Esophagus squamous epithelium (tissue), 5 donors: ENCODE results near the gene VEZF1. TPM values are rescaled to one million over a fixed set of nuclear protein-coding genes. Genes with fewer than 3 reads are reported as not detected.

Experiments used
- DNase-seq: peaks from one replicate; lab custom pipeline; 2025; lab: John Stamatoyannopoulos, UW
- H3K27ac ChIP-seq, 4 donors: fragments of 200-600 bp; sonication (generic); one replicate each; pipeline ENCODE4 v1.5.1; 2016 to 2019; ENCODE audit warnings: mild to moderate bottlenecking in 1 of 4
- H3K27me3 ChIP-seq, 4 donors: fragments of 200-600 bp; sonication (generic); 1 replicate in 3 of 4; 2 replicates in 1 of 4; pipeline versions ENCODE4 v1.5.1 to v1.6.0; 2017 to 2021; ENCODE audit warnings: antibody characterized with exemption in 1 of 4
- H3K36me3 ChIP-seq, 3 donors: fragments of 200-600 bp; sonication (generic); one replicate each; pipeline ENCODE4 v1.5.1; 2016 to 2019
- H3K4me1 ChIP-seq, 3 donors: fragments of 200-600 bp; sonication (generic); one replicate each; pipeline ENCODE4 v1.5.1; 2017 to 2019
- H3K4me3 ChIP-seq, 4 donors: fragments of 200-600 bp; sonication (generic); 1 replicate in 3 of 4; 2 replicates in 1 of 4; pipeline ENCODE4 v1.5.1; 2016 to 2019; ENCODE audit warnings: mild to moderate bottlenecking in 2 of 4, moderate library complexity in 1 of 4
- H3K9me3 ChIP-seq, 3 donors: fragments of 200-600 bp; sonication (generic); one replicate each; pipeline ENCODE4 v1.5.1; 2016 to 2019
- CTCF ChIP-seq, 6 experiments: fragments of 450-650 bp in 4 of 6; fragments of 200-600 bp in 2 of 6; sonication (generic) in 2 of 6; IDR thresholded peaks; one replicate each; pipeline ENCODE4 v1.5.1; 2016 to 2019; ENCODE audit warnings: antibody characterized with exemption in 6 of 6, mild to moderate bottlenecking in 4 of 6, moderate library complexity in 4 of 6
- POLR2A ChIP-seq, 4 donors: fragments of 450-650 bp; IDR thresholded peaks; one replicate each; pipeline ENCODE4 v1.6.1; 2017; ENCODE audit warnings: antibody characterized with exemption in 4 of 4, mild to moderate bottlenecking in 4 of 4, moderate library complexity in 3 of 4
- WGBS, 2 donors: methylation state at CpG; one replicate each; pipeline ENCODE4 v1.1.5; 2018; 5-methylcytosine and 5-hydroxymethylcytosine counted together
- intact Hi-C: fragments of 100-400 bp; cut with DNase I; formaldehyde crosslinking; loops from one replicate; pipeline ENCODE4 v1.15.0; 2022
- total RNA-seq, 4 donors: library from RNA; depleted of rRNA; stranded (reverse); fragments of >200 nt; gene quantifications; one replicate each; pipeline ENCODE4 v1.1.0, GENCODE V29; 2016
- donor health status: DM: yes; HTN: yes; CAD: no.

The VEZF1 gene
- total RNA-seq, 4 donors from 2014 or later, result 20.3 to 61.4 (median 27.4) TPM

- Histone ChIP-seq H3K36me3 (no peaks in the 10 kb centered on the region), H3K4me1 (peaks cover 45 to 99% (median 75%) of the 10 kb centered on the region in 3 donors), H3K27me3 (no peaks in the 10 kb centered on the region), H3K27ac (peak overlapping the region; percentile 11 to 98 (median 76)), H3K9me3 (no peaks in the 10 kb centered on the region), H3K4me3 (no peak overlapping the region)
- no peak for DNase-seq
- TF ChIP-seq POLR2A (IDR thresholded peaks at IDR 0.05) (no peak), CTCF (IDR thresholded peaks at IDR 0.05) (no peak)
- 59 to 73% methylated on average over 7 of the region's 7 CpGs for WGBS, 2 donors
- intact Hi-C loops, result no loop called here
These were observed 50.0 kb downstream of the VEZF1 start for GRCh38 chr17:57938061-57938502.

- intact Hi-C loops, result no loop called here
- no peak for TF ChIP-seq POLR2A (IDR thresholded peaks at IDR 0.05)
- no peak for TF ChIP-seq CTCF (IDR thresholded peaks at IDR 0.05)
- H3K27ac ChIP-seq, result peak overlapping the region in 3 of 4 donors; percentile 87 to 98 (median 93)
- H3K36me3 ChIP-seq, result no peaks in the 10 kb centered on the region
- DNase-seq, result no peak
- no peak overlapping the region for H3K4me3 ChIP-seq
- no peaks in the 10 kb centered on the region for H3K9me3 ChIP-seq
- 89 to 90% methylated on average over 2 of the region's 2 CpGs for WGBS, 2 donors
- peaks cover 42 to 99% (median 72%) of the 10 kb centered on the region in 3 donors for H3K4me1 ChIP-seq
- no peaks in the 10 kb centered on the region for H3K27me3 ChIP-seq
These were observed 50.6 kb downstream of the VEZF1 start for GRCh38 chr17:57937492-57937891.

- Histone ChIP-seq H3K4me1 (peaks cover 42 to 99% (median 70%) of the 10 kb centered on the region in 3 donors), H3K36me3 (no peaks in the 10 kb centered on the region), H3K4me3 (peak overlapping the region in 1 of 4 donors; percentile 10), H3K27ac (peak overlapping the region; percentile 75 to 98 (median 90)), H3K27me3 (no peaks in the 10 kb centered on the region), H3K9me3 (no peaks in the 10 kb centered on the region)
- intact Hi-C loops, result no loop called here
- no peak for DNase-seq
- no peak for TF ChIP-seq CTCF (IDR thresholded peaks at IDR 0.05)
- TF ChIP-seq POLR2A (IDR thresholded peaks at IDR 0.05), result no peak
- 59 to 76% methylated on average over 7 to 10 of the region's 11 CpGs for WGBS, 2 donors
These were observed 51.9 kb downstream of the VEZF1 start for GRCh38 chr17:57935833-57936807.

GRCh38 chr17:57931488-57932137, 56.4 kb downstream of the VEZF1 start:
- intact Hi-C loops, result no loop called here
- Histone ChIP-seq H3K27ac (peak overlapping the region; percentile 23 to 98 (median 86)), H3K4me3 (no peak overlapping the region), H3K36me3 (no peaks in the 10 kb centered on the region), H3K9me3 (no peaks in the 10 kb centered on the region), H3K27me3 (no peaks in the 10 kb centered on the region), H3K4me1 (peaks cover 47 to 99% (median 85%) of the 10 kb centered on the region in 3 donors)
- 47 to 52% methylated on average over 9 to 11 of the region's 12 CpGs for WGBS, 2 donors
- TF ChIP-seq POLR2A (IDR thresholded peaks at IDR 0.05) (no peak), CTCF (IDR thresholded peaks at IDR 0.05) (no peak)
- DNase-seq, result no peak
